Measurements from ENCODE around the gene CCDC81.
"Not testable (repeated sequence)": the region's sequence is repeated elsewhere in the genome, so short reads cannot be mapped to it uniquely, and the experiment has no call there.

CCDC81 gene

GRCh38 chr11:86374586-86374985 is at the start of gene CCDC81:
CCDC81 (plus strand) TSS chr11:86374887; CDS start chr11:86375164, 277 bp downstream.
- DNase-seq: no peak

GRCh38 chr11:86335131-86335767 is 39.4 kb upstream of the CCDC81 start:
- DNase-seq: no peak

GRCh38 chr11:86337227-86337626 is 37.5 kb upstream of the CCDC81 start:
- no peak for DNase-seq

GRCh38 chr11:86341382-86341781 is 33.3 kb upstream of the CCDC81 start:
- DNase-seq: no peak

GRCh38 chr11:86346513-86346912 is 28.2 kb upstream of the CCDC81 start:
- no peak for DNase-seq

GRCh38 chr11:86355256-86355655 is 19.4 kb upstream of the CCDC81 start:
- DNase-seq: no peak

GRCh38 chr11:86357412-86357811 is 17.3 kb upstream of the CCDC81 start:
- not testable (repeated sequence) for DNase-seq

GRCh38 chr11:86358720-86359119 is 16.0 kb upstream of the CCDC81 start:
- DNase-seq: no peak

- DNase-seq: no peak
Measured at GRCh38 chr11:86360775-86361395, 13.8 kb upstream of the CCDC81 start.

- DNase-seq: no peak
Measured at GRCh38 chr11:86363424-86363823, 11.3 kb upstream of the CCDC81 start.

GRCh38 chr11:86365546-86365945 is 9.1 kb upstream of the CCDC81 start:
- no peak for DNase-seq

GRCh38 chr11:86369668-86370067 is 5.0 kb upstream of the CCDC81 start:
- DNase-seq: no peak

GRCh38 chr11:86370171-86370570 is 4.5 kb upstream of the CCDC81 start:
- DNase-seq: no peak

- DNase-seq: peak; percentile 54
Measured at GRCh38 chr11:86370922-86371594, 3.6 kb upstream of the CCDC81 start.

- DNase-seq: no peak
Measured at GRCh38 chr11:86372041-86372440, 2.6 kb upstream of the CCDC81 start.

- no peak for DNase-seq
Measured at GRCh38 chr11:86372586-86372985, 2.1 kb upstream of the CCDC81 start.

- DNase-seq: no peak
Measured at GRCh38 chr11:86374069-86374468, 618 bp upstream of the CCDC81 start.

GRCh38 chr11:86377972-86378371 is 3.3 kb downstream of the CCDC81 start:
- no peak for DNase-seq

- DNase-seq: no peak
Measured at GRCh38 chr11:86380295-86381059, 5.8 kb downstream of the CCDC81 start.

- DNase-seq: no peak
Measured at GRCh38 chr11:86383041-86383955, 8.6 kb downstream of the CCDC81 start.

GRCh38 chr11:86386283-86386682 is 11.6 kb downstream of the CCDC81 start:
- DNase-seq: no peak

- DNase-seq: no peak
Measured at GRCh38 chr11:86386746-86387145, 12.1 kb downstream of the CCDC81 start.
